Germinal center (tissue), 1 donor: Measurements from ENCODE around the gene IQGAP2.
"Not testable (repeated sequence)": the region's sequence is repeated elsewhere in the genome, so short reads cannot be mapped to it uniquely, and the experiment has no call there.

ENCODE experiments used
- DNase-seq: peaks from one replicate; pipeline ENCODE4 v3.0.0; 2012; ENCODE audit warnings: mixed read lengths, low spot score

IQGAP2 gene

GRCh38 chr5:76716456-76717157, 313.5 kb downstream of the IQGAP2 start:
- DNase-seq, result no peak

- no peak for DNase-seq
Measured at GRCh38 chr5:76717222-76718083, 314.4 kb downstream of the IQGAP2 start.

GRCh38 chr5:76718381-76718832, 315.3 kb downstream of the IQGAP2 start:
- no peak for DNase-seq

- DNase-seq, result no peak
Measured at GRCh38 chr5:76718880-76719279, 315.8 kb downstream of the IQGAP2 start.

GRCh38 chr5:76720988-76721569, 318.0 kb downstream of the IQGAP2 start:
- DNase-seq, result no peak

GRCh38 chr5:76723266-76723665, 320.2 kb downstream of the IQGAP2 start:
- no peak for DNase-seq

GRCh38 chr5:76723906-76724305, 320.8 kb downstream of the IQGAP2 start:
- DNase-seq, result no peak

GRCh38 chr5:76724871-76725270, 321.8 kb downstream of the IQGAP2 start:
- no peak for DNase-seq

GRCh38 chr5:76728965-76729364, 325.9 kb downstream of the IQGAP2 start:
- no peak for DNase-seq

- DNase-seq, result no peak
Measured at GRCh38 chr5:76729373-76730290, 326.5 kb downstream of the IQGAP2 start.

- no peak for DNase-seq
Measured at GRCh38 chr5:76732405-76733048, 329.4 kb downstream of the IQGAP2 start.

GRCh38 chr5:76733049-76733417, 329.9 kb downstream of the IQGAP2 start:
- DNase-seq, result no peak

GRCh38 chr5:76735762-76736545, 332.9 kb downstream of the IQGAP2 start:
- DNase-seq, result no peak

GRCh38 chr5:76736679-76737556, 333.8 kb downstream of the IQGAP2 start:
- no peak for DNase-seq

GRCh38 chr5:76737846-76738245, 334.8 kb downstream of the IQGAP2 start:
- DNase-seq, result no peak

- DNase-seq, result not testable (repeated sequence)
Measured at GRCh38 chr5:76741506-76741905, 338.4 kb downstream of the IQGAP2 start.

- no peak for DNase-seq
Measured at GRCh38 chr5:76742583-76742982, 339.5 kb downstream of the IQGAP2 start.

GRCh38 chr5:76744632-76745031, 341.5 kb downstream of the IQGAP2 start:
- DNase-seq, result no peak

- DNase-seq, result no peak
Measured at GRCh38 chr5:76745670-76746069, 342.6 kb downstream of the IQGAP2 start.

GRCh38 chr5:76746677-76747076, 343.6 kb downstream of the IQGAP2 start:
- DNase-seq, result no peak
